Kidney (tissue), 14 donors: ENCODE results near the gene SRSF4. TPM values are rescaled to one million over a fixed set of nuclear protein-coding genes. Genes with fewer than 3 reads are reported as not detected.

Experiments
- DNase-seq, 5 donors: peaks; one replicate each; pipeline ENCODE4 v3.0.0-alpha.2; 2013 to 2020
- FAIRE-seq: peaks from 2 replicates; lab custom pipeline; 2012; peaks lifted over from hg19 to GRCh38; lab: Jason Lieb, UNC
- H3K27ac ChIP-seq, 2 donors: one replicate each; pipeline ENCODE4 v1.7.0; 2013; ENCODE audit warnings: low read depth in 2 of 2, low read length in 2 of 2, inconsistent platforms in 1 of 2
- H3K27me3 ChIP-seq: one replicate; pipeline ENCODE4 v1.7.1; 2013; ENCODE audit warnings: low read length, inconsistent platforms; ENCODE audit not compliant: control insufficient read depth, insufficient read depth
- H3K36me3 ChIP-seq, 3 donors: one replicate each; pipeline versions ENCODE4 v1.7.0 to v1.7.1; 2013; ENCODE audit warnings: low read length in 3 of 3, control low read depth in 1 of 3, inconsistent platforms in 1 of 3; ENCODE audit not compliant: insufficient read depth in 3 of 3, control insufficient read depth in 2 of 3
- H3K4me1 ChIP-seq, 3 donors: one replicate each; pipeline versions ENCODE4 v1.7.0 to v1.7.1; 2013; ENCODE audit warnings: low read length in 3 of 3, inconsistent platforms in 1 of 3, low read depth in 1 of 3; ENCODE audit not compliant: control insufficient read depth in 2 of 3, insufficient read depth in 2 of 3
- H3K4me3 ChIP-seq, 3 donors: one replicate each; pipeline versions ENCODE4 v1.7.0 to v1.8.1; 2013; ENCODE audit warnings: low read length in 3 of 3, control low read depth in 1 of 3, inconsistent platforms in 1 of 3
- H3K9ac ChIP-seq, 3 donors: one replicate each; pipeline versions ENCODE4 v1.7.0 to v1.7.1; 2013; ENCODE audit warnings: low read length in 3 of 3, control low read depth in 1 of 3, inconsistent platforms in 1 of 3
- H3K9me3 ChIP-seq, 3 donors: one replicate each; pipeline versions ENCODE4 v1.7.0 to v1.7.1; 2013; ENCODE audit warnings: low read length in 3 of 3, control low read depth in 1 of 3, inconsistent platforms in 1 of 3; ENCODE audit not compliant: control insufficient read depth in 2 of 3, insufficient read depth in 1 of 3
- CTCF ChIP-seq: IDR thresholded peaks from 3 replicates; pipeline ENCODE4 v1.5.1; 2012; ENCODE audit warnings: mild to moderate bottlenecking, moderate library complexity, borderline replicate concordance; ENCODE audit not compliant: insufficient read depth; ENCODE audit errors: extremely low read depth
- intact Hi-C: fragments of 100-400 bp; cut with DNase I; formaldehyde crosslinking; loops from one replicate; pipeline ENCODE4 v1.11.1; 2022
- polyA plus RNA-seq: library from polyadenylated mRNA; stranded (reverse); fragments of 350-450 nt; fragmentation: Illumina TruSeq; extraction: RNeasy Lipid Tissue Mini Kit (QIAGEN cat#74804); gene quantifications from one replicate; pipeline ENCODE4 v1.2.3, GENCODE V29; 2014; ENCODE audit warnings: low read depth, low replicate concordance; ENCODE audit not compliant: insufficient read depth
- total RNA-seq: library from RNA; stranded (reverse); fragmentation: NEBNext Ultra II Directional; extraction: Animal tissue kit (Norgen Biotek cat#: 25700); gene quantifications from one replicate; pipeline ENCODE4 v1.2.1, GENCODE V29; 2021
- donor health status: control.
- donor health status: control.
- donor health status: control.
- donor health status: control.
- donor health status: control.
- donor health status: DM: yes; HTN: yes; CAD: no.
- donor health status: Normal renal cell carcinoma (clear cell type).

Gene SRSF4
- total and polyA plus RNA-seq, 2 donors from 2014 or later: 48.4 to 72.3 TPM

GRCh38 chr1:29230204-29230552 lies 48.5 kb upstream of the SRSF4 start:
- peaks cover 0 to 7% (median 7%) of the 10 kb centered on the region in 3 donors for H3K4me1 ChIP-seq
- no peak for TF ChIP-seq CTCF
- intact Hi-C loops: loop anchor here (10.0 kb wide), 1 partner anchor 1475 kb away; no protein-coding TSS in a partner anchor
- DNase-seq (no peak), FAIRE-seq (no peak)
- H3K27me3 ChIP-seq: no peaks in the 10 kb centered on the region
- H3K4me3 ChIP-seq: peak overlapping the region; percentile 78 to 97 (median 92)
- H3K9me3 ChIP-seq: no peaks in the 10 kb centered on the region
- peaks cover 0 to under 1% (median 0%) of the 10 kb centered on the region in 3 donors for H3K36me3 ChIP-seq
- H3K9ac ChIP-seq: peak overlapping the region; percentile 61 to 88 (median 63)
- H3K27ac ChIP-seq: no peak overlapping the region

- no peak for TF ChIP-seq CTCF
Measured at GRCh38 chr1:29227511-29227910, 45.8 kb upstream of the SRSF4 start.

GRCh38 chr1:29225361-29225760 lies 43.7 kb upstream of the SRSF4 start:
- FAIRE-seq: no peak
- TF ChIP-seq CTCF: no peak
- intact Hi-C loops: no loop called here
- Histone ChIP-seq H3K27ac (no peak overlapping the region), H3K9ac (no peak overlapping the region), H3K9me3 (no peaks in the 10 kb centered on the region), H3K27me3 (no peaks in the 10 kb centered on the region), H3K4me1 (peaks cover 0 to 7% (median 5%) of the 10 kb centered on the region in 3 donors), H3K36me3 (peaks cover 0 to 2% (median 0%) of the 10 kb centered on the region in 3 donors), H3K4me3 (no peak overlapping the region)
- DNase-seq: no peak

More at GRCh38 chr1:29227511-29227910, 45.8 kb upstream of the SRSF4 start:
- peaks cover 0 to 7% (median 7%) of the 10 kb centered on the region in 3 donors for H3K4me1 ChIP-seq
- no peak for FAIRE-seq
- peaks cover 0 to 2% (median 0%) of the 10 kb centered on the region in 3 donors for H3K36me3 ChIP-seq
- no peak overlapping the region for H3K4me3 ChIP-seq
- intact Hi-C loops: no loop called here
- H3K27ac ChIP-seq: no peak overlapping the region
- no peaks in the 10 kb centered on the region for H3K27me3 ChIP-seq
- H3K9me3 ChIP-seq: no peaks in the 10 kb centered on the region
- no peak overlapping the region for H3K9ac ChIP-seq
- DNase-seq: no peak

GRCh38 chr1:29224356-29224837 lies 42.7 kb upstream of the SRSF4 start:
- no peak for TF ChIP-seq CTCF
- H3K36me3 ChIP-seq: peaks cover 0 to 2% (median 0%) of the 10 kb centered on the region in 3 donors
- FAIRE-seq: no peak

More at GRCh38 chr1:29224356-29224837, 42.7 kb upstream of the SRSF4 start:
- no peak for DNase-seq
- Histone ChIP-seq H3K4me1 (no peaks in the 10 kb centered on the region), H3K27ac (no peak overlapping the region), H3K9ac (no peak overlapping the region), H3K27me3 (no peaks in the 10 kb centered on the region), H3K9me3 (no peaks in the 10 kb centered on the region), H3K4me3 (no peak overlapping the region)
- intact Hi-C loops: no loop called here
